ENCODE data around the gene ZNF474.

DNA sequence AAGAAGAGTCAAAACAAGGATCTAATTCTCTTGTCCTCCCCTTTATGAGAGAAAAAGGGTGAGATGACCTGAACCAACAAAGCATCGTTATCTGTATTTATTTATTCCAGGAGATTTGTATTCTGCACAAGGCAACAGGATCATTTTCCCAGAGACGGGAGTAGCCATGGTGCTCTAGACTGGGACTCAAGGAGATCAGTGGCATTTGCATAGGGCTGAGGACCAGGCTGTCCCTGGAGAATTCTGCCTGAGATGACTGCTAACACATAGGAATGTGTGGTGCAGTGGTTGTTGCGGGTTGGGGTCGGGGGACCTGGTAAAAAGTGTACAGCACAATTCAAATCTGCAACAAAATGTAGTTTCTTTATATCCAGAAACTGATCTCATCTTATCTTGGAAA, 22.3 kb upstream of the ZNF474 start:
- TF ChIP-seq, protein P1, sequence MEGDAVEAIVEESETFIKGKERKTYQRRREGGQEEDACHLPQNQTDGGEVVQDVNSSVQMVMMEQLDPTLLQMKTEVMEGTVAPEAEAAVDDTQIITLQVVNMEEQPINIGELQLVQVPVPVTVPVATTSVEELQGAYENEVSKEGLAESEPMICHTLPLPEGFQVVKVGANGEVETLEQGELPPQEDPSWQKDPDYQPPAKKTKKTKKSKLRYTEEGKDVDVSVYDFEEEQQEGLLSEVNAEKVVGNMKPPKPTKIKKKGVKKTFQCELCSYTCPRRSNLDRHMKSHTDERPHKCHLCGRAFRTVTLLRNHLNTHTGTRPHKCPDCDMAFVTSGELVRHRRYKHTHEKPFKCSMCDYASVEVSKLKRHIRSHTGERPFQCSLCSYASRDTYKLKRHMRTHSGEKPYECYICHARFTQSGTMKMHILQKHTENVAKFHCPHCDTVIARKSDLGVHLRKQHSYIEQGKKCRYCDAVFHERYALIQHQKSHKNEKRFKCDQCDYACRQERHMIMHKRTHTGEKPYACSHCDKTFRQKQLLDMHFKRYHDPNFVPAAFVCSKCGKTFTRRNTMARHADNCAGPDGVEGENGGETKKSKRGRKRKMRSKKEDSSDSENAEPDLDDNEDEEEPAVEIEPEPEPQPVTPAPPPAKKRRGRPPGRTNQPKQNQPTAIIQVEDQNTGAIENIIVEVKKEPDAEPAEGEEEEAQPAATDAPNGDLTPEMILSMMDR (IDR thresholded peaks at IDR 0.05) = no peak
- no peak for TF ChIP-seq EZH2 (IDR thresholded peaks at IDR 0.05; ENCODE audit: borderline replicate concordance, insufficient read depth, low read depth, low read length, poor library complexity, severe bottlenecking)

All from B cell (primary cell).